ENCODE measurements around the gene LIPE. TPM values are rescaled to one million over a fixed set of nuclear protein-coding genes. Genes with fewer than 3 reads are reported as not detected.

LIPE gene
- total RNA-seq, 1 donor from 2014 or later: 59.7 TPM

DNA sequence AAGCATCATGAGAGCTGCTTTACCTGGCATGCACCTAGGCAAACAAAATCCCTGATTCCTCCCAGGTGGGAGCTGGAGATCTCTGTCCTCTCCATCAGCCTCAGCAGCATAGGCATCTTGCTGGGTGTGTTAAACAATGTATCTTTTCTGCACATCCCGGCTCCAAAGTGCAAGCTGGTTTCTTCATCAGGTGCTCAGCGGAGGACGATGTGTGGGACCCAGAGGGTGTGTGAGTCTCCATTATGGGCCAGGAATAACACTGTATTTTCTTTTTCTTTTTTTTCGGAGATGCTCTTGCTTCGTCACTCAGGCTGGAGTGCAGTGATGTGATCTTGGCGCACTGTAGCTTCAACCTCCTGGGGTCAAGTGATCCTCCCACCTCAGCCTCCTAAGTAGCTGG lies 47.0 kb downstream of the LIPE start:
- no peak for DNase-seq

DNA sequence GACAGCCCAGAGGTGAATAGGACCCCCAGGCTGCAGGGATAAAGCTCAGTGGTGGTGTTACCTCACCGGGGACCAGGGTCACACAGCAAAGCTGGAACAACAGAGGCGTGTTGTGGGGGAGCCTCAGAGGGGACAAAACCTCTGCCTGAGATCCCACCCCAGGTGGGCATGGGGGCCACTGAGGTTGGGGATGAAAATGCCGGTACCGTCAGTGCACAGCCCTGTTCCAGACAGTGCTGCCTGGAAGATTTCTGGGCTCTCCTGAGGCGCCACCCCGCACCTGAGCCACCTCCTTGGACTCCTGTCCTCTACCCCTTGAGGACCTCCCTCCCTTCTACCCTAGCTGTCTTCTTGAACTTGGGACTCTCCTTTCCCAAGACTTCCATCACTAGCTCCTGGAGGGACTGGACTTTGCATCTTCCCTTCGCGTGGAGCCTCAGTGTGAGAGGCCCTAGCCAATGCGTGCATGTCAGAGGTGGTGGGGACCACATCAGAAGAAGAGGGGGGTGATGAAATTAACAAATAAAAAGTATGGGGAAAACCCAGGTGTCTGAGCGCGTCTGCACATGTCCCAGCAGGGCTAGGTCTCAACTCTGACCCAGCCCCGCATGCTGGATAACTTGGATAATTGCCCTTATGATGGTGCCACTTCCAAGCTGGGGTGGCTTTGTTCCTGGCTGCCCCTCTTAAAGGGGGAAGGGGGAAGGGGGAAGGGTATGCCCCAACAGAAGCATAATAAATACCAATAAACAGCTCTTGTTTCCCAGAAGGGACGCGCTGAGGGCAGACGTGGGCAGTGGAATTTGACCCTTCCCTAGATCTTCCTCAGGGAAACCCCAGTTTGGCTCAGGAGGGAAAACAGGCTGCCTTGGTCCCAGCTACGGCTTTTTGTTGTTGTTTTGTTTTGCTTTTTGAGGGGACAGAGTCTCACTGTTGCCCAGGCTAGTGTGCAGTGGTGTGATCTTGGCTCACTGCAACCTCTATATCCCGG lies 48.7 kb downstream of the LIPE start:
- DNase-seq: no peak

DNA sequence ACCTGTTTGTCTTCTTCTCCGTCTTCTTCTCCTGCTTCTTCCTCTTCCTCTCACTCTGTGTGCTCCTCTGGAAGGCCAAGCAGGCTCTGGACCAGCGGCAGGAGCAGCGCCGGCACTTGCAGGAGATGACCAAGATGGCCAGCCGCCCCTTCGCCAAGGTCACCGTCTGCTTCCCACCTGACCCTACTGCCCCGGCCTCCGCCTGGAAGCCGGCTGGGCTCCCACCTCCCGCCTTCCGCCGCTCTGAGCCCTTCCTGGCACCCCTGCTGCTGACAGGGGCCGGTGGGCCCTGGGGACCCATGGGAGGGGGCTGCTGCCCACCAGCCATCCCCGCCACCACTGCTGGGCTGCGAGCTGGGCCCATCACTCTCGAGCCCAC lies 51.0 kb downstream of the LIPE start:
- DNase-seq: no peak

DNA sequence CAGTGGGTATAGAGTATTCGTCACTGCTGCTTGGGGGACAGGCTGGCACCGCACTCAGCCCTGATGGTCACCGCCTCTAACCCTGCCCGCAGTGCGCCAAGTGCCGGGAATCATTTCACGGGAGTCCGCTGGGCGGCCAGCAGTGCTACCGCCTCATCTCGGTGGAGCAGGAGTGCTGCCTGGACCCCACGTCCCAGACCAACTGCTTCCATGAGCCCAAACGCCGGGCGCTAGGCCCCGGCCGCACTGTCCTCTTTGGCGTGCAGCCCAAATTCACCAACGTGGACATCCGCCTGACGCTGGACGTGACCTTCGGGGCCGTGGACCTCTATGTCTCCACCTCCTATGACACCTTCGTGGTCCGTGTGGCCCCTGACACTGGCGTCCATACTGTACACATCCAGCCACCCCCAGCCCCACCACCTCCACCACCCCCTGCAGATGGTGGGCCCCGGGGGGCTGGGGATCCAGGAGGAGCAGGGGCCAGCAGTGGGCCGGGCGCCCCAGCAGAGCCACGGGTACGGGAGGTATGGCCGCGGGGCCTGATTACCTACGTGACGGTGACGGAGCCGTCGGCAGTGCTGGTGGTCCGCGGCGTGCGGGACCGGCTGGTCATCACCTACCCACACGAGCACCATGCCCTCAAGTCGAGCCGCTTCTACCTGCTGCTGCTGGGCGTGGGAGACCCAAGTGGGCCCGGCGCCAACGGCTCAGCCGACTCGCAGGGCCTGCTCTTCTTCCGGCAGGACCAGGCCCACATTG lies 51.6 kb downstream of the LIPE start:
- DNase-seq: no peak

DNA sequence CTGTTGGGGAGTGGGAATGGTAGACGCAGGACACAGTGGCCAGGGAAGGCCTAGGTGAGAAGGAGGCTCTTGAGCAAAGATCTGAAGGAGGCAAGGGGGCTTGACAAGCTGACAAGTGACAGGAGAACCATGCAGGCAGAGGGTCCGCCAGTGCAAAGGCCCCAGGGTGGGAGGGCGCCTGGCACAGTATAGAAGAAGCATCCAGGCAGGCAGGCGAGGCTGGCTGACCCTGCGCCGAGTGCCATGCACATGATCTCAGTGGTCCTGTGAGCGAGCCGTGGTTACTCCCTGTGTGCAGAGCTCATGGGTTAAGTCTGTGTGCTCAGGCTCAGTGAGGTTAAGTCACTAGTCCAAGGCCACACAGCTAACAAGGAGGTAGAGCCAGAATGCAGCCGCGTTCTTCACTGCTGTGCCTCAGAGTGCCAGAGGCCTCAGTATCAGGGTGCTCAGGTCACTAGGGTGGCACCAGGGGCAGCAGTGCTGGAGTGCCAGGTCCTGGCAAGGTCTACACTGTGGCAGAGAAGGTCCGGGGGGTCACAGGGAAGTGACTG lies 52.3 kb downstream of the LIPE start:
- DNase-seq: no peak

DNA sequence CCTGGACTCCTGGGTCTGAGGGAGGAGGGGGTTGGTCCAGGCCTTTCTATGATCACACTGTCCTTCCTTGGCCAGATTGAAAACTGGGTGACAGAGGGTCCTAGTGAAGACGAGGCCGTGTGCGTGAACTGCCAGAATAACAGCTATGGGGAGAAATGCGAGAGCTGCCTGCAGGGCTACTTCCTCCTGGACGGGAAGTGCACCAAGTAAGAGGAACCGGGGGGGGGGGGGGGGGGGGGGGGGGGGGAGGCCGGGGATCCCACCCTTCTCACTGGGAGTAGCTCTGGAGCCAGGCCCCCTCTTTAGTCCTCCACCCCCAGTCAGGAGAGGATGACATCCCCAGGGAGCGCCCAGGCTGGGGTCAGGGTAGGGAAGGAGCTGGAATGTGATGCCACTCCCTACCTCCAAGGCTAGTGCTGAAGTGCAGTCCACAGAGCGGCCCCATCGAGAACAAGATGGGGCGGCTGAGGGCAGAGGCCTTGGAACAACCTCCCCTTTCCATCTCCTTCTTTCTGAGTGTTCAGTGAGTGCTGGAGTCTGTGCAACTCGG lies 56.5 kb downstream of the LIPE start:
- DNase-seq: peak; percentile 99

DNA sequence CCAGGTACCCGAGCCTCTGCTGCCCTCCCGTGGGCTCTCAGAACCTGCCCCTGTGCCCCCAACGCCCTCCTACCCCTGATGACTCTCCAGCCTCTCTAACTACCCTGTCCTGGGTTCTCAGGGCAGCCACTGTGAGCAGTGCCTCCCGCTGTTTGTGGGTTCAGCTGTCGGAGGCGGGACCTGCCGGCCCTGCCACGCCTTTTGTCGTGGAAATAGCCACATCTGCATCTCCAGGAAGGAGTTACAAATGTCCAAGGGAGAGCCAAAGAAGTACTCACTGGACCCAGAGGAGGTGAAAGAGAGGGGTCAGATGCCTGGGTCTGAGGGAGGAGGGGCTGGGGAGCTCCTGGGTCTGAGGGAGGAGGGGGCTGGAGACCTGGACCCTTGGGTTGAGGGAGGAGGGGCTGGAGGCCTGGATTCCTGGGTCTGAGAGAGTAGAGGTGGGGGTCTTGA lies 57.1 kb downstream of the LIPE start:
- no peak for DNase-seq

DNA sequence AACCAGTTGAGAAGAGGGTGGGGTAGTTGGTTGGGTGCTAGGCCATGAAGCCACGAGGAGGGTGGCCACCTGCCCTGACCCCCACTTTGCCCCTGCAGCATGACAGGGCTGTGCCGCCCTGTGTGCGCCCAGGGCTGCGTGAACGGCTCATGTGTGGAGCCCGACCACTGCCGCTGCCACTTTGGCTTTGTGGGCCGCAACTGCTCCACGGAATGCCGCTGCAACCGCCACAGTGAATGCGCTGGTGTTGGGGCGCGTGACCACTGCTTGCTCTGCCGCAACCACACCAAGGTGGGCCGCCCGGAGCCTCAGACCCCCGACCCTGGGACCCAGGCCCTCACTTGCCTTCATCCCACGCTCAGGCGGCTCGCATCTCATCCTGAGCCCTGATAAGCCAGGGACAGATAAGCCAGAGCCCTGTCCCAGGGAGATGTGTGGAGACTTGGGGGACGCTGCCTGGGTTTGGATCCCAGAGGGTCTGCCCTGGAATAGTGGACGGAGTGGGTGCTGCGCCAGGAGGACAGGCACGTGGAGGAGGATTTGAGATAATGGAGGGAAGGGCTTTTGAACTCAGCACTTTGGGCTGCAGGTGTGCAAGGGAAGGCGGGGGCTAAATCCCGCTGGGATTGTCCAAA lies 57.6 kb downstream of the LIPE start:
- DNase-seq: no peak

DNA sequence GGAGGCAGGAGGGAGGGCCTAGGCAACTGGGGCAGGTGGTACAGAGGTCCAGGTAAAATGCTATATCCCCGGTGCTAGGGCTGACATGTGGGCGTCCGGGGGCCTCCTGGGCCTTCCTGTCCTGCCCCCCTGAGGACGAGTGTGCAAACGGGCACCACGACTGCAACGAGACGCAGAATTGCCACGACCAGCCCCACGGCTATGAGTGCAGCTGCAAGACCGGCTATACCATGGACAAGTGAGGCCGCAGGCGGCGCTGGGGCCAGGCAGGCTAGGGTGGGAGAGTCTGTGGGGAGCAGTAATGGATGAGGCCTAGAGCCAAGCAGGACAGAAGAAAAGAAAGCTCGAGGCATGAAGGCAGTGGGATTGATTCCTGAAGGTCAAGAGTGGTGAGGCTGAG lies 58.4 kb downstream of the LIPE start:
- DNase-seq: no peak

DNA sequence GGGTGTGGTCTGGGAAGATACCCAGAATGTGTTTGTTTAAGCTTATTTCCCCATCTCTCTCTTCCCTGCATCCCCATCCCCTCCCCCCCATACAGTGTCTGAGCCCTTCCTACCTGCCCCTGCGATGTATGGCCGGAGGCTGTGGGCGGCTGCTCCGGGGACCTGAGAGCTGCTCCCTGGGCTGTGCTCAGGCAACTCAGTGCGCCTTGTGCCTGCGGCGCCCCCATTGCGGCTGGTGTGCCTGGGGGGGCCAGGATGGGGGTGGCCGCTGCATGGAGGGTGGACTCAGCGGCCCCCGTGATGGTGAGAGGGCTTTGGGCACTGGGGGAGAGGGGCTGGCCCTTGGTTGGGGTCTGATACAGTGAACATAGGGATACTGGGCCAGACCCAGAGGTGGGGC lies 58.8 kb downstream of the LIPE start:
- no peak for DNase-seq

DNA sequence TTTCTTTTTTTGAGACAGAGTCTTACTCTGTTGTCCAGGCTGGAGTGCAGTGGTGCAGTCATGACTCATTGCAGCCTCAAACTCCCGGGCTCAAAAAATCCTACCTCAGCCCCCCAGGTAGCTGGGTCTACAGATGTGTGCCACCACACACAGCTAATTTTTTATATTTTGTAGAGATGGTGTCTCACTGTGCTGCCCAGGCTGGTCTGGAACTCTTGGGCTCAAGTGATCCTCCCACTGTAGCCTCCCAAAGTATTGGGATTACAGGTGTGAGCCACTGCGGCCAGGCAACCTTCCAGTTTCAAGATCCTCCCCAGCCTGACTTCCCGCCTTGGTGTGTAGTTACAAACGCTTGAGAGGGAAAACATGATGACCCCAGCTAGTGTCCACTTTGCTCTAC lies 59.3 kb downstream of the LIPE start:
- DNase-seq: no peak

DNA sequence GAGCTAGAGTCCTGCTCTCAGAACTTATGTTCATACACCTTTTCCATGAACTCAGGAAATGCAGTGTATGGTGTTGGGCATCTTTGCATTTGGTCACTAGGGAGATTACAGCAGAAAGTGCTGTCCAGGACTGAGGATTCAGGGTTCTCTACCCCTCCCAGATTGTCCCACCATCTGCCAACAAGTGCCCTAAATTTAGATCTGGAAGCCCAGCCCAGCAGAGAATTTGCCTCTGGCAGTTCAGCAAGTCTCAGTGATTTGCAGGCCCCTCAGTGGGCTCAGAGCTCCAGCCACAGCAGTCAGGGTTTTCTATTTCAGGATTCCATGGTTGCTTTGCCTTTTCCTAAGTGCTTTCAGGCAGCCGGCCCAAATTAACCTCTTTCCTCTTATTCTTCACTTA lies 60.5 kb downstream of the LIPE start:
- DNase-seq: no peak

DNA sequence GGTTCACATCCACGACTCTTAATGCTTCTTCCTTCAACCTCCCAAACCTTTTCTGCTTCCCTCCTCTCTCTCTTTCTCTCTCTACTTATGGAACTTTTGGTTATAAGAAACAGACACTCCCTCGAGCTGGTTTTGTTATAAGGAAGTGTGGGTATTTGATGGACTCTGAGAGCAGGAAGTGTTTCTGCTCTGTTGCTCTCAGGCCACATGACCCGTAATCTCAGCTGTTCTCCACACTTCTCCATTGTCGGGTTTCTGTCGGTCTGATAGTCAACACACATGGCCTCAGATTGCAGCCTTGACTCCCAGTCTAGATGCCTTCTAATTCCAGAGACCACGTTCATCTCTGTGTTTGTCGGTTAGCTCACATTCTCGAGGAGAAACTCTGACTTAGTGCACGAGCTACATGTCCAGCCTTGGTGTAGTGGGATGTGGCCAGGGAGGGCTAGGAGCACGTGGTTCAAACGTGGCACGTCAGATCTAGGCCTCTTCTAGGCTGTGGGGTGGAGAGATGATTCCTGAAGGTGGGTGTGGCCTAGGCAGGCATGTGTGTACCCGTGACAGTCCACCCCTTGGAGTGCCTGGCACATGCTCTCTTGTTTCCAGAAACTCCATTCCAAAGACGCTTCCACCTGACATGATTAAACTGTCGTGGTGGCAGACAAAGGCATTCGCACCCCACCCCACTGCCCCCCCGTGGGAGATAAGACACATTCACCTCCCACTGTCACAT lies 63.4 kb downstream of the LIPE start:
- no peak for DNase-seq

DNA sequence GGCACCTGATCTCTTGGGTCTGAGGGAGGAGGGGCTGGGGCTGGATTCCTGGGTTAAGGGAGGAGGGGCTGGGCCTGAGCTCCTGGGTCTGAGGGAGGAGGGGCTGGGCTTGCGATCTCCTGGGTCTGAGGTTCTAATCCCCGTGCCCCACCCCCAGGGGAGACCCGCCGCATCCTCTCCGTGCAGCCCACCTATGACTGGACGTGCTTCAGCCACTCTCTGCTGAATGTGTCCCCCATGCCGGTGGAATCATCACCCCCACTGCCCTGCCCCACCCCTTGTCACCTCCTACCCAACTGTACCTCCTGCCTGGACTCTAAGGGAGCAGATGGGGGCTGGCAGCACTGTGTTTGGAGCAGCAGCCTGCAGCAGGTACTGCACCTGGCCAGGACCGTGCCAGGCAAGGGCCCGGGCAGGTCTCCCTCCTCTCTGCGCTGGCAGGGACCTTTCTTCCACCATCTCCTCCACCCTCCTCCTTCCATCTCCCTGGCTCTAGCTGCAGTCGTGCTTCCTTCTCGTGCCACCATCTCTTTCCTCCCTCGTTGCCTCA lies 64.2 kb downstream of the LIPE start:
- DNase-seq: no peak

DNA sequence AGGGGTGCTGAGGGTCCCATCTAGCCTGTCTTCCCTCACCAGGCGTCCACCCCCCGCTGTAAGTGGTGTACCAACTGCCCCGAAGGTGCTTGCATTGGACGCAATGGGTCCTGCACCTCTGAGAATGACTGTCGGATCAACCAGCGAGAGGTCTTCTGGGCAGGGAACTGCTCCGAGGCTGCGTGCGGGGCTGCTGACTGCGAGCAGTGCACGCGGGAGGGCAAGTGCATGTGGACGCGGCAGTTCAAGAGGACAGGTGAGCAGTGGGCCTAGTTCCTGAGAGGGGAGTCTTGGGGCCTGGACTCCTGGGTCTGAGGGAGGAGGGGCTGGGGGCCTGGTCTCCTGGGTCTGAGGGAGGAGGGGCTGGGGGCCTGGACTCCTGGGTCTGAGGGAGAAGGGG lies 64.8 kb downstream of the LIPE start:
- no peak for DNase-seq

DNA sequence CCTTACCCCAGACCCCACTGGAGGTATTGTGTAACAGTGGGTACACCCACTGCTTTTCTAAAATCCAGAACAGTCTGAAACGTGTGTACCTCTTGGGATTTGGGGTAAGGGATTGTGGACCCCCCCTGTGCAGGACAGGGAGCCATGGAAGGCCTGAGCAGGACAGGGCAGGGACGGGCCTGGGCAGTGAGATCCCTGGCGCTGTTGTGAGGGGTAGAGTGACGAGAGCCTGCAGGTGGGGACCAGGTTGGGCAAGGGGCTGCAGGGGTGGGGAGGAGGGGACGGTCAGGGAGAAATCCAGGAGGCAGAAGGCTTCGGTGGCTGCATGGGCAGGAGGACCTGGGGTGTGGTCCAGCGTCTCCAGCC lies 65.7 kb downstream of the LIPE start:
- no peak for DNase-seq

DNA sequence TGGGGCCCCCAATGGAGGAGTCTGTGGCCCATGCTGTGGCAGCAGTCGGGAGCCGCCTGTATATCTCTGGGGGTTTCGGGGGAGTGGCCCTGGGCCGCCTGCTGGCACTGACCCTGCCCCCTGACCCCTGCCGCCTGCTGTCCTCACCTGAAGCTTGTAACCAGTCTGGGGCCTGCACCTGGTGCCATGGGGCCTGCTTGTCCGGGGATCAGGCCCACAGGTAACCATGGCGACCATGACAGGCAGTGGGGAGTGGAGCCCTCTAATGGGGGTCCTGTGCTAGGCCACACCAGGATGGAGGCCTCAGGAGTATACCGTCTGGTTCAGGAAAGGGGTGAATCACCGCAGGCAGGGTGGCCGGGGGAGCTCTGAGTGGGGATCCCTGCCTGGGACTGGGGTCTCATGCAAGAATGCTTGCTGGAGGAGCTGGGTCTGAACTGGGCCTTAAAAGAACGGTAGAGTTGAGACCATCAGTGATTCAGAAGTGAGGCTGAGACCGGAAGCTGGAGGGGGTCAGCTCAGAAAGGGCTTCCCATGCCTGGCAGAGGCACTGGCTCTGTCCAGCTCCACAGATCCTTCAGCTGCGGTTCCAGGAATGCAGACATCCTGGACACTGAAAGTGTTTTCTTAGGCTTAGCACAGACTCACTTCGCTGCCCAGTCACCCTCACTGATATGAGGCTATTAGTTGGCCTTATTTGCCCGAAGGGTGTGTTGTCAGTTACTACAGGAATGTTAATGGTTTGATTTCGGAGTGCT lies 66.2 kb downstream of the LIPE start:
- no peak for DNase-seq

DNA sequence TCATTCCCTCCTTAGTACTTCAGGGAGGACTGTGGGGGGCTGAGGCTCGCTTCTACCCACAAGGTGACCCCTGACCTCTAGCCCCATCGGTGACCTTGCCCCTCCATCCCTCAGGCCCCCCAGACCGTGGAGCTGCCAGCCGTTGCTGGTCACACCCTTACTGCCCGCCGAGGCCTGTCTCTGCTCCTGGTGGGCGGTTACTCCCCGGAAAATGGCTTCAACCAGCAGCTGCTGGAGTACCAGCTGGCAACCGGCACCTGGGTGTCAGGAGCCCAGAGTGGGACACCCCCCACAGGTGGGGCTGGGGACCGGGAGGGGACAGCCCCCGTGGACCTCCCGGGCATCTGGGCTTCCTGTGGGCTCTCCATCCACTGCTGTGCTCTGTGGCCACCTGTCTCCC lies 69.9 kb downstream of the LIPE start:
- no peak for DNase-seq

DNA sequence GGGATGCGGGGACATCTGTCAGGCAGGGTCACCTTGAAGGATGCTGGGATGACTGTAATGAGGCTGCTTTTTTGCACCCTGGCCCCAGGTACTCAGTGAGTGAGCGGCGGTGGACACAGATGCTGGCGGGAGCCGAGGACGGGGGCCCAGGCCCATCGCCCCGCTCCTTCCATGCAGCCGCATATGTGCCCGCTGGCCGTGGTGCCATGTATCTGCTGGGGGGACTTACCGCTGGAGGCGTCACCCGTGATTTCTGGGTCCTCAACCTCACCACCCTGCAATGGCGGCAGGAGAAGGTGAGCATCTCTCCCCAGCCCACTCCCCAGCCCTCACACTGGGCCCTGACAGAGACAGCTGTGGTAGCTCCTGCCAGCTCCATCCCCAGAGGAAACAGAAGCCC lies 70.5 kb downstream of the LIPE start:
- DNase-seq: no peak

DNA sequence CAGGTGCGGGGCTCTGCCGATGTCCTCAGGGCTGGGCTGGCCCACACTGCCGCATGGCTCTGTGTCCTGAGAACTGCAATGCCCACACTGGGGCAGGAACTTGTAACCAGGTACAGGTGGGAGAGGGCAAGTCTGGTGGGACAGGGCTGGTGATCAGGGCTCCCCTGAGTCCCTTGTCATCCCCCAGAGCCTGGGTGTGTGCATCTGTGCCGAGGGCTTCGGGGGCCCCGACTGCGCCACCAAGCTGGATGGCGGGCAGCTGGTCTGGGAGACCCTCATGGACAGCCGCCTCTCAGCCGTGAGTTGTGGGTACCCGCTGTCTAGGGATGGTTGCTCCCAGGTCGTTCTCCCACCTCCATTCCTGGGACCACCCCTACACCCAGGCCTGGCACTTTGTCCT lies 71.3 kb downstream of the LIPE start:
- DNase-seq: no peak

All from skin of body (tissue), 2 donors.